ENCODE measurements around the gene SORBS1. TPM values are rescaled to one million over a fixed set of nuclear protein-coding genes. Genes with fewer than 3 reads are reported as not detected.

SORBS1 gene
- total and polyA plus RNA-seq, 2 donors (not counting 3 experiments of a cell fraction or from before 2014, with no cell fraction given) = 2.0 to 7.9 TPM

GRCh38 chr10:95287281-95287680 lies 273.9 kb downstream of the SORBS1 start:
- FAIRE-seq (no peak), DNase-seq (ENCODE audit: low read depth, low spot score) (no peak)
- Histone ChIP-seq H4K20me1 (replicated peaks; ENCODE audit: control insufficient read depth, extremely low read depth, insufficient read depth, low read length) (no peaks in the 10 kb centered on the region), H3K27ac (ENCODE audit: insufficient read depth, low read depth, low read length) (no peak overlapping the region), H3K4me1 (ENCODE audit: control insufficient read depth, extremely low read depth, insufficient read depth, low read length) (peaks cover 26% of the 10 kb centered on the region), H3K27me3 (ENCODE audit: control insufficient read depth in 2 of 2, insufficient read depth in 2 of 2, low read length in 2 of 2) (no peaks in the 10 kb centered on the region), H3K4me3 (replicated peaks in 1 of 3; ENCODE audit: insufficient read depth in 1 of 3, low read depth in 1 of 3, low read length in 3 of 3) (no peak overlapping the region), H3K9me1 (replicated peaks; ENCODE audit: control insufficient read depth, extremely low read depth, insufficient read depth, low read length) (no peaks in the 10 kb centered on the region), H3K9ac (replicated peaks; ENCODE audit: extremely low read depth, insufficient read depth, low read length) (no peak overlapping the region), H3K36me3 (ENCODE audit: control insufficient read depth in 2 of 2, extremely low read depth in 1 of 2, insufficient read depth in 2 of 2, low read length in 2 of 2) (no peaks in the 10 kb centered on the region), H3K4me2 (ENCODE audit: insufficient read depth, low read length) (peak overlapping the region; percentile 28), H2AFZ (ENCODE audit: low read depth, low read length) (no peak overlapping the region), H3K9me3 (replicated peaks; ENCODE audit: control insufficient read depth, insufficient read depth, low read length) (no peaks in the 10 kb centered on the region), H3K79me2 (ENCODE audit: control insufficient read depth, insufficient read depth, low read length) (peaks cover 62% of the 10 kb centered on the region)
- TF ChIP-seq POLR2A (IDR thresholded peaks at IDR 0.05; ENCODE audit: low read depth, low read length) (no peak), EZH2 (IDR thresholded peaks at IDR 0.05; ENCODE audit: borderline replicate concordance, low read depth, low read length, severe bottlenecking) (no peak)
- CTCF ChIA-PET = interaction anchor here (1.2 to 2.6 kb wide), 4 partner anchors 11 to 76 kb away, joined by 3 to 16 read pairs (median 7); no protein-coding TSS in a partner anchor
- POLR2A ChIA-PET = no interaction called here
- dilution Hi-C loops (cut with MboI; ENCODE audit: extremely low pct_ligation_motif_present, low sequenced_read_pairs) (no loop called here), intact Hi-C loops (cut with micrococcal nuclease) (no loop called here)
- no TSS peak for BruUV-seq (replicated peaks)

DNA sequence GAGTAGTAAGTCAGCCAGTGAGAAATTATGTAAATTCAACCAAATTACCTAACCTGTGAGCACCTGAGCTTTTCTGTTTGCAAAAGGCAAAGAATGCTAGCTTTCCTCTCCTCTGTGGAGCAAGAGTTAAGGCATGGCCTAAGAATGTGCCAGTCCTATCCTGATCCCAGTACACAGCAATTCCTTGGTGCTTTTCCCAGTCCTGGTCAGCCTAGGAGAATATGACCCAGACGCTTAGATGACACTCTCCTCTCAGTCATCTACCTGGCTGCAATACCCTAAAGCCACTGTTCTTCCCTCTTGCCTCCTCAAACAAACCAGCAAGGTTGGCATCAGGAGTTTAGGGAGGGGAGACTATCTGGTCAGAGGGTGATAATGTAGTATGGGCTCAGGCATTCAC lies 274.5 kb downstream of the SORBS1 start:
- Histone ChIP-seq H3K9me3 (replicated peaks; ENCODE audit: control insufficient read depth, insufficient read depth, low read length) (no peaks in the 10 kb centered on the region), H3K36me3 (ENCODE audit: control insufficient read depth in 2 of 2, extremely low read depth in 1 of 2, insufficient read depth in 2 of 2, low read length in 2 of 2) (no peaks in the 10 kb centered on the region), H2AFZ (ENCODE audit: low read depth, low read length) (no peak overlapping the region), H3K27ac (ENCODE audit: insufficient read depth, low read depth, low read length) (no peak overlapping the region), H3K79me2 (ENCODE audit: control insufficient read depth, insufficient read depth, low read length) (peaks cover 63% of the 10 kb centered on the region), H3K4me1 (ENCODE audit: control insufficient read depth, extremely low read depth, insufficient read depth, low read length) (peaks cover 26% of the 10 kb centered on the region), H4K20me1 (replicated peaks; ENCODE audit: control insufficient read depth, extremely low read depth, insufficient read depth, low read length) (no peaks in the 10 kb centered on the region), H3K9me1 (replicated peaks; ENCODE audit: control insufficient read depth, extremely low read depth, insufficient read depth, low read length) (no peaks in the 10 kb centered on the region), H3K9ac (replicated peaks; ENCODE audit: extremely low read depth, insufficient read depth, low read length) (no peak overlapping the region), H3K27me3 (ENCODE audit: control insufficient read depth in 2 of 2, insufficient read depth in 2 of 2, low read length in 2 of 2) (no peaks in the 10 kb centered on the region), H3K4me2 (ENCODE audit: insufficient read depth, low read length) (no peak overlapping the region), H3K4me3 (replicated peaks in 1 of 3; ENCODE audit: insufficient read depth in 1 of 3, low read depth in 1 of 3, low read length in 3 of 3) (no peak overlapping the region)
- dilution Hi-C loops (cut with MboI; ENCODE audit: extremely low pct_ligation_motif_present, low sequenced_read_pairs) (no loop called here), intact Hi-C loops (cut with micrococcal nuclease) (no loop called here)
- no peak for FAIRE-seq
- no TSS peak for BruUV-seq (replicated peaks)
- TF ChIP-seq POLR2A (IDR thresholded peaks at IDR 0.05; ENCODE audit: low read depth, low read length) (no peak), MYC (IDR thresholded peaks at IDR 0.05; ENCODE audit: low read depth, low read length) (no peak), GATA2 (IDR thresholded peaks at IDR 0.05; ENCODE audit: insufficient read depth, insufficient read length, low read depth, low read length) (no peak), EZH2 (IDR thresholded peaks at IDR 0.05; ENCODE audit: borderline replicate concordance, low read depth, low read length, severe bottlenecking) (no peak), POLR2AphosphoS5 (IDR thresholded peaks at IDR 0.05; ENCODE audit: insufficient read depth, low read depth, low read length) (no peak), MAX (IDR thresholded peaks at IDR 0.05; ENCODE audit: insufficient read depth, insufficient read length) (no peak), FOS (IDR thresholded peaks at IDR 0.05; ENCODE audit: borderline replicate concordance, insufficient read depth, low read length) (no peak), JUN (IDR thresholded peaks at IDR 0.05; ENCODE audit: borderline replicate concordance, insufficient read depth, insufficient read length, low read depth) (no peak)
- TF ChIP-seq, protein P1, sequence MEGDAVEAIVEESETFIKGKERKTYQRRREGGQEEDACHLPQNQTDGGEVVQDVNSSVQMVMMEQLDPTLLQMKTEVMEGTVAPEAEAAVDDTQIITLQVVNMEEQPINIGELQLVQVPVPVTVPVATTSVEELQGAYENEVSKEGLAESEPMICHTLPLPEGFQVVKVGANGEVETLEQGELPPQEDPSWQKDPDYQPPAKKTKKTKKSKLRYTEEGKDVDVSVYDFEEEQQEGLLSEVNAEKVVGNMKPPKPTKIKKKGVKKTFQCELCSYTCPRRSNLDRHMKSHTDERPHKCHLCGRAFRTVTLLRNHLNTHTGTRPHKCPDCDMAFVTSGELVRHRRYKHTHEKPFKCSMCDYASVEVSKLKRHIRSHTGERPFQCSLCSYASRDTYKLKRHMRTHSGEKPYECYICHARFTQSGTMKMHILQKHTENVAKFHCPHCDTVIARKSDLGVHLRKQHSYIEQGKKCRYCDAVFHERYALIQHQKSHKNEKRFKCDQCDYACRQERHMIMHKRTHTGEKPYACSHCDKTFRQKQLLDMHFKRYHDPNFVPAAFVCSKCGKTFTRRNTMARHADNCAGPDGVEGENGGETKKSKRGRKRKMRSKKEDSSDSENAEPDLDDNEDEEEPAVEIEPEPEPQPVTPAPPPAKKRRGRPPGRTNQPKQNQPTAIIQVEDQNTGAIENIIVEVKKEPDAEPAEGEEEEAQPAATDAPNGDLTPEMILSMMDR (IDR thresholded peaks at IDR 0.05; ENCODE audit: extremely low read depth in 1 of 2, insufficient read depth in 1 of 2, low read depth in 1 of 2, low read length in 2 of 2) = no peak
- no peak for DNase-seq (ENCODE audit: low read depth, low spot score)
- ChIA-PET CTCF (interaction anchor here (1.2 to 1.6 kb wide), 3 partner anchors 40 to 76 kb away, joined by 3 to 9 read pairs (median 7); no protein-coding TSS in a partner anchor), POLR2A (no interaction called here)

Data from endothelial cell of umbilical vein (primary cell).